Midbrain (tissue), 1 donor: Measurements from ENCODE around the gene DDX1.

Source experiments
- DNase-seq: peaks from one replicate; lab custom pipeline; 2025; lab: John Stamatoyannopoulos, UW

Gene DDX1

GRCh38 chr2:15630121-15630977 lies 38.7 kb downstream of the DDX1 start:
- no peak for DNase-seq

GRCh38 chr2:15630978-15631719 lies 39.5 kb downstream of the DDX1 start:
- DNase-seq, result no peak

GRCh38 chr2:15631883-15632282 lies 40.2 kb downstream of the DDX1 start:
- no peak for DNase-seq

GRCh38 chr2:15633043-15633970 lies 41.6 kb downstream of the DDX1 start:
- DNase-seq, result no peak

GRCh38 chr2:15633971-15634346 lies 42.3 kb downstream of the DDX1 start:
- no peak for DNase-seq

GRCh38 chr2:15634846-15635490 lies 43.3 kb downstream of the DDX1 start:
- DNase-seq, result no peak

GRCh38 chr2:15636972-15637785 lies 45.5 kb downstream of the DDX1 start:
- DNase-seq, result peak; percentile 87

GRCh38 chr2:15638720-15639119 lies 47.1 kb downstream of the DDX1 start:
- DNase-seq, result no peak

GRCh38 chr2:15639323-15640251 lies 47.9 kb downstream of the DDX1 start:
- DNase-seq, result no peak

- DNase-seq, result no peak
Observed at GRCh38 chr2:15640261-15640711, 48.6 kb downstream of the DDX1 start.

- DNase-seq, result no peak
Observed at GRCh38 chr2:15640784-15641183, 49.1 kb downstream of the DDX1 start.

- no peak for DNase-seq
Observed at GRCh38 chr2:15641530-15641982, 49.9 kb downstream of the DDX1 start.

- no peak for DNase-seq
Observed at GRCh38 chr2:15642011-15642814, 50.5 kb downstream of the DDX1 start.

- no peak for DNase-seq
Observed at GRCh38 chr2:15642815-15643500, 51.3 kb downstream of the DDX1 start.

GRCh38 chr2:15643791-15644585 lies 52.3 kb downstream of the DDX1 start:
- DNase-seq, result no peak

- DNase-seq, result no peak
Observed at GRCh38 chr2:15645300-15645699, 53.6 kb downstream of the DDX1 start.

GRCh38 chr2:15645720-15646385 lies 54.2 kb downstream of the DDX1 start:
- no peak for DNase-seq
